SJCRH30 (cell line): ENCODE results near the gene CMTR1. TPM values are rescaled to one million over a fixed set of nuclear protein-coding genes. Genes with fewer than 3 reads are reported as not detected.
"Not testable (repeated sequence)": the region's sequence is repeated elsewhere in the genome, so short reads cannot be mapped to it uniquely, and the experiment has no call there.

ENCODE experiments used
- DNase-seq, 2 experiments: peaks; one replicate each; pipeline ENCODE4 v3.0.0-alpha.2; 2015 to 2020
- H3K27ac ChIP-seq: fragments of 250-450 bp; sonication (Bioruptor Pico); 2 replicates; pipeline ENCODE4 v1.5.1; 2020; ENCODE audit warnings: mild to moderate bottlenecking, moderate library complexity
- H3K27me3 ChIP-seq: fragments of 250-450 bp; sonication (Bioruptor Pico); 2 replicates; pipeline ENCODE4 v1.5.1; 2020; ENCODE audit warnings: mild to moderate bottlenecking, moderate library complexity
- H3K36me3 ChIP-seq: fragments of 250-450 bp; sonication (Bioruptor Pico); 2 replicates; pipeline ENCODE4 v1.5.1; 2020; ENCODE audit warnings: mild to moderate bottlenecking, moderate library complexity
- H3K4me1 ChIP-seq: fragments of 250-450 bp; sonication (Bioruptor Pico); 2 replicates; pipeline ENCODE4 v1.5.1; 2020; ENCODE audit warnings: mild to moderate bottlenecking, moderate library complexity
- H3K4me3 ChIP-seq: fragments of 250-450 bp; sonication (Bioruptor Pico); 2 replicates; pipeline ENCODE4 v1.5.1; 2020; ENCODE audit warnings: mild to moderate bottlenecking, moderate library complexity
- H3K9me3 ChIP-seq: fragments of 250-450 bp; sonication (Bioruptor Pico); replicated peaks from 2 replicates; pipeline ENCODE4 v1.5.1; 2020; ENCODE audit warnings: mild to moderate bottlenecking, moderate library complexity
- total RNA-seq: library from RNA; depleted of rRNA; stranded (reverse); fragments of >200 nt; shearing (Covaris generic); gene quantifications from 2 replicates; pipeline ENCODE4 v1.2.3, GENCODE V29; 2014

The CMTR1 gene
- total RNA-seq, 1 experiment from 2014 or later, result 45.2 TPM

DNA sequence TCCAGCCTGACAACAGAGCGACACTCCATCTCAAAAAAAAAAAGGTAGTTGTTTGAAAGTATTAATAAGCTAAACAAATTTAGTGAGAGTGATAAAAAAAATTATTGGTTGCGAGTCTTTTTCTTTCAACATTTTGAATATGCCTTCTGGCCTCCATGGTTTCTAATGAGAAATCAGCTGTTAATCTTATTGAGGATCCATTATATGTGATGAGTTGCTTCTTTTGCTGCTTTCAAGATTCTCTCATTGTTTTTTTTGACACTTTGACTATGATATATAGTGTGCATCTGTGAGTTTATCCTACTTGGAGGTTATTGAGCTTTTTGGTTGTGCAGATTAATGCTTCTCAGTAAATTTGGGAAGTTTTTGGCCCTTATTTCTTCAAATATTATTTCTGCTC lies 15.6 kb upstream of the CMTR1 start:
- no peak for DNase-seq
- peaks cover 5% of the 10 kb centered on the region; the same call in 1 of the 2 replicates for H3K9me3 ChIP-seq
- H3K4me1 ChIP-seq, result no peaks in the 10 kb centered on the region
- H3K27me3 ChIP-seq, result no peaks in the 10 kb centered on the region
- H3K4me3 ChIP-seq, result no peak overlapping the region
- H3K27ac ChIP-seq, result no peak overlapping the region
- H3K36me3 ChIP-seq, result no peaks in the 10 kb centered on the region

DNA sequence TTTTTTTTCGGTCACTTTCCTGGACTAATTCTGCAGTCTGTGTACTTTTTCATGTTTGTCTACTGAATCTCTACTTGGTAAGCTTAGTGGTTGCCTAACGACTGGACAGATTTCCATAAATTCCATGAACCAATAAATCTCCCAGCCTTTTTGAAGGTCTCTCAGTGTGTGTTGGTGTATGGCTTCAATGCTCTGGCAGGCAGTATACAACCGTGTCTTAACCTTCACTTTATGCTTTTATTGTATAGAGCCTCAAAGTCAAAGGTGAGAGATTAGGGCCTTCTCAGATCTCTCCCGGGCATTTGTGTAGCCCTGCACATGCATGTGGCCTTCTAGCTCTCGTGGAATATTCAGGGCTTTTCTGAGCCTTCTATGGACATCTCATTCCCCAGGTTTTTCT lies 14.3 kb upstream of the CMTR1 start:
- Histone ChIP-seq H3K4me3 (no peak overlapping the region), H3K27me3 (no peaks in the 10 kb centered on the region), H3K4me1 (no peaks in the 10 kb centered on the region), H3K27ac (no peak overlapping the region), H3K9me3 (peaks cover 5% of the 10 kb centered on the region; the same call in 1 of the 2 replicates), H3K36me3 (no peaks in the 10 kb centered on the region)
- no peak for DNase-seq

- H3K27ac ChIP-seq, result no peak overlapping the region
These were observed 6.7 kb upstream of the CMTR1 start for GRCh38 chr6:37426058-37426944.

DNA sequence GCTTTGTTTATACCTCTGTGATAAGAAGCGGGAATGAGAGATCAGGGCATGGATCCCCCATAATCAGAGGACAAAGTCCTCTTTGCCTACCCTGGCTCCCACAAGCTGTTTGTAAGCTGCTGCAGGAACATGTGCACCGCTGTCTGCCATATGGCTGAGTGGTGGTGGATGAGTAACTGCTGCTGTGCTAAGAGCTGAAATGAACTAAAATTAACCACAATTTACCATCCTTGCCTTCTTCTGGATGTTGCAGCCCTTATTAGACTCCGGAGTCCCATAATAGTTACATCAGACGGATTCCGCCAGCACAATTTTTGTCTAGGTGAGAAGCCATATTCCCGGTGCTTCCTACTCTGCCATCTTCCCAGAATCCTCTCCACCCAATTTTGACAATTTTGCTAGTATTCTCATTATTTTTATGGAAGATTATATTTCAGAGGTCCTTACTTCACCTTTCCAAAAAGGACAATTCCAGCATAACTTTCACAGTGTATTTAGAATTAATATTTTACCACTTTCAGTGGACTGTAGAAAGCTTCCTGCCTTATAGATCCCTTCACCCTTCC lies 6.0 kb upstream of the CMTR1 start:
- DNase-seq, result no peak
- H3K27me3 ChIP-seq, result 0 out of 2 replicates have a peak, but pooled peaks cover 4% of the 10 kb centered on the region
- H3K4me3 ChIP-seq, result no peak overlapping the region
- H3K9me3 ChIP-seq, result no peaks in the 10 kb centered on the region
- H3K27ac ChIP-seq, result no peak overlapping the region
- H3K4me1 ChIP-seq, result no peaks in the 10 kb centered on the region; the same call in 1 of the 2 replicates
- H3K36me3 ChIP-seq, result no peaks in the 10 kb centered on the region

More at GRCh38 chr6:37426058-37426944, 6.7 kb upstream of the CMTR1 start:
- H3K9me3 ChIP-seq, result no peaks in the 10 kb centered on the region
- H3K4me3 ChIP-seq, result no peak overlapping the region
- DNase-seq, result no peak
- no peaks in the 10 kb centered on the region for H3K36me3 ChIP-seq
- no peaks in the 10 kb centered on the region for H3K4me1 ChIP-seq
- 0 out of 2 replicates have a peak, but pooled peaks cover 4% of the 10 kb centered on the region for H3K27me3 ChIP-seq

DNA sequence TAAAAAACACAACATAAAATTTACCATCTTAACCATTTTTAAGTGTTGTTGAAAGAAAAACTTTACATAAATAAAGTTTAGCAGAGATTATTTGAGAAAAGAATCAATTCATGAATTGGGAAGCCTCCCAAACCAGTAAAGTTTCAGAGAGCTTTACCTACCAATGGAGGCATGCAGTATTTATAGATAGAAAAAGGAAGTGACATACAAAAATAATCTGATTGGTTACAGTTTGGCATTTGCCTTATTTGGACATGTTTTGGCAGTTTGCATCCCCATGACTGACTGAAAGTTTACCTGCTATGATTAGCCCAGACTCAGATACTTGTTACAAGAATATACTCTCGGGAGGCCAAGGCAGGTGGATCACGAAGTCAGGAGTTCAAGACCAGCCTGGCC lies 3.7 kb upstream of the CMTR1 start:
- Histone ChIP-seq H3K36me3 (no peaks in the 10 kb centered on the region), H3K4me3 (no peak overlapping the region), H3K27ac (no peak overlapping the region), H3K9me3 (no peaks in the 10 kb centered on the region), H3K27me3 (0 out of 2 replicates have a peak, but pooled peaks cover 4% of the 10 kb centered on the region), H3K4me1 (peaks cover 5% of the 10 kb centered on the region)
- DNase-seq, result no peak

DNA sequence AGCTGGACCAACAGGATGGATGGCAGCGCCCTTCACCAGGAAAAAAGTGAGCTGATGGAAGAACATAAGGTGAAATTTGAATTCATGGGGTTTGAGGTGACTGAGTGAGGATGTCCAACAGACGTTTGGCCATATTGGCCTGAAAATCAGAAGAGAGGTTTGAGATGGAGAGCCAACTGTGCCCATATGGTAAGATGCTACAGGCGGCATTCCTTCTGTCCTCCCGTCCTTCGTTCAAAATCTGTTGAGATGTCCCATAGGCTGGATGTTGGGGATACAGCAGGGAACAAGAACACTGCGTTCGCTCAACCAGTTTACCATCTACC lies 468 bp upstream of the CMTR1 start:
- no peak for DNase-seq
- Histone ChIP-seq H3K4me1 (peaks cover 5% of the 10 kb centered on the region), H3K27me3 (no peaks in the 10 kb centered on the region)

DNA sequence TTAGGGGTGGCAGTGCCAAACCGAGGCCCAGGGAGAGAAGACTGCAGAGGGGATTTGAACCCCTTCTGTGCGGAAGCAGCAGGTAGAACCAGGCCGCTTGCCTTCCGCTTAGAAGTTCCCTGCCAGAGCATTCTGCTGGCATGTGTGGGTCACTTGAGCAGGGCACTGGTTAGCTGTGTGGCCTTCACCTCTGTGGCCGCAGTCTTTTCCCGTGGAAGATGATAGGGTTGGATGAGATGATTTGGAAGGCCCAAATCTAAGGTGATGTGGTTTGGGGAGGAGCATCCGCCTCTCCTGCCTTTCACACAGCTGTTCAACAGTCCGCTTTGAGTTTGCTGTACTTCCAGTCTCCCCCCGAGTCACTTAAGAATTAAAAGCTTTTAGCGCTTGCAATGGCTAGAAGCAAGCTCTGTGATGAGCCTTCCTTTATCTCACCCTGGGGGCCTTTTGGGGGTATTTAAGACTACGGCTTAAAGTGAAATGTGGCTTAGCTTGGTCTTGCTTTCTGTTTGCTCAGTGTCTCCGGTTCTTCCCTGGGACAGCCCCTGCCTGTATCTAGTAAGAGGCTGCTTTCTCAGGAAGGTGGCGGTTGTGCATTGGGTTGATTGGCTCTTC lies 743 bp downstream of the CMTR1 start:
- Histone ChIP-seq H3K9me3 (no peaks in the 10 kb centered on the region), H3K4me3 (peak overlapping the region; percentile 87), H3K36me3 (peaks cover 2% of the 10 kb centered on the region; the same call in 1 of the 2 replicates), H3K4me1 (peaks cover 5% of the 10 kb centered on the region), H3K27me3 (no peaks in the 10 kb centered on the region), H3K27ac (peak overlapping the region; percentile 67)
- DNase-seq, result peak in 1 of 2 experiments; percentile 39

More for the DNA sequence above, 468 bp upstream of the CMTR1 start:
- Histone ChIP-seq H3K36me3 (peaks cover 2% of the 10 kb centered on the region; the same call in 1 of the 2 replicates), H3K4me3 (peak overlapping the region; percentile 87), H3K27ac (peak overlapping the region; percentile 67), H3K9me3 (no peaks in the 10 kb centered on the region)

GRCh38 chr6:37435373-37435772 lies 2.4 kb downstream of the CMTR1 start:
- H3K4me1 ChIP-seq, result peaks cover 5% of the 10 kb centered on the region
- H3K36me3 ChIP-seq, result peaks cover 4% of the 10 kb centered on the region; the same call in 1 of the 2 replicates
- no peak for DNase-seq
- no peak overlapping the region for H3K4me3 ChIP-seq
- H3K27ac ChIP-seq, result no peak overlapping the region
- H3K27me3 ChIP-seq, result no peaks in the 10 kb centered on the region
- H3K9me3 ChIP-seq, result no peaks in the 10 kb centered on the region

DNA sequence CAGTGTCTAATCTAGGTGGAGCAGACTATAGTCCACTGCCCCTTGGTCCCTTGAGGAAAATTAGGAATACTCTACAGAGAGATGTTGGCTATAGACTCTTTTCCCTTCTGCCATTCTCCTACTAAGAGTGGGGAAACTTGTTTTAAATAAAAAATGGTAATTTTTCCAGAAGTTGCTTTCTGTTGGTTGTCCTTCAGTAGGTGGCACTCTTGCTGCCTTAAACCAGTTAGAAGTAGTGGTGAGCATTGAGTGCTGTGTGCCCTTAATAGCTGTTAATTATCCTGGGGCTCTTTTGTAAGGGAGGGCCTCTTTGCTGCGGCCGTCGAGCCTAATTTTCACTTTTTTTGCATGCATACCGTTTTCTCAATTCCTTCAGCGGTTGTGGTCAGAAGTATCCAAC lies 2.8 kb downstream of the CMTR1 start:
- Histone ChIP-seq H3K4me1 (peaks cover 5% of the 10 kb centered on the region), H3K27ac (no peak overlapping the region), H3K4me3 (no peak overlapping the region), H3K36me3 (peaks cover 4% of the 10 kb centered on the region; the same call in 1 of the 2 replicates), H3K9me3 (no peaks in the 10 kb centered on the region), H3K27me3 (no peaks in the 10 kb centered on the region)
- DNase-seq, result no peak

GRCh38 chr6:37438930-37439329 lies 5.9 kb downstream of the CMTR1 start:
- Histone ChIP-seq H3K36me3 (peaks cover 8% of the 10 kb centered on the region), H3K27me3 (no peaks in the 10 kb centered on the region), H3K9me3 (no peaks in the 10 kb centered on the region), H3K4me1 (no peaks in the 10 kb centered on the region), H3K27ac (no peak overlapping the region), H3K4me3 (no peak overlapping the region)
- DNase-seq, result no peak

- Histone ChIP-seq H3K36me3 (peaks cover 14% of the 10 kb centered on the region), H3K27ac (no peak overlapping the region), H3K4me3 (no peak overlapping the region), H3K27me3 (no peaks in the 10 kb centered on the region), H3K4me1 (no peaks in the 10 kb centered on the region), H3K9me3 (no peaks in the 10 kb centered on the region)
- DNase-seq, result no peak
These were observed 8.6 kb downstream of the CMTR1 start for GRCh38 chr6:37441651-37442050.

- no peaks in the 10 kb centered on the region for H3K4me1 ChIP-seq
- H3K27ac ChIP-seq, result no peak overlapping the region
- H3K9me3 ChIP-seq, result no peaks in the 10 kb centered on the region
- H3K27me3 ChIP-seq, result no peaks in the 10 kb centered on the region
- no peak overlapping the region for H3K4me3 ChIP-seq
- H3K36me3 ChIP-seq, result peaks cover 19% of the 10 kb centered on the region
- DNase-seq, result no peak
These were observed 9.6 kb downstream of the CMTR1 start for GRCh38 chr6:37442416-37443215.

DNA sequence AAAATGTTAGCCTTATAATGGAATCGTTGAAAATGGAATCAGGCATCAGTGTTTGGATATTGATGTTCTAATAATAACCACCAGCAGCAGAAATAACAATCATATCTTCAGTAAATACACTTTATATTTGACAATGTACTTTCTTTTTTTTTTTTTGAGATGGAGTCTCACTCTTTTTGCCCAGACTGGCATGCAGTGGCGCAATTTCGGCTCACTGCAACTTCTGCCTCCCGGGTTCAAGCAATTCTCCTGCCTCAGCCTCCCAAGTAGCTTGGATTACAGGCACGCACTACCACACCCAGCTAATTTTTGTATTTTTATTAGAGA lies 10.2 kb downstream of the CMTR1 start:
- H3K36me3 ChIP-seq, result peaks cover 19% of the 10 kb centered on the region
- H3K9me3 ChIP-seq, DNase-seq, H3K27me3 ChIP-seq, H3K4me3 ChIP-seq, H3K4me1 ChIP-seq, H3K27ac ChIP-seq: not testable (repeated sequence)

DNA sequence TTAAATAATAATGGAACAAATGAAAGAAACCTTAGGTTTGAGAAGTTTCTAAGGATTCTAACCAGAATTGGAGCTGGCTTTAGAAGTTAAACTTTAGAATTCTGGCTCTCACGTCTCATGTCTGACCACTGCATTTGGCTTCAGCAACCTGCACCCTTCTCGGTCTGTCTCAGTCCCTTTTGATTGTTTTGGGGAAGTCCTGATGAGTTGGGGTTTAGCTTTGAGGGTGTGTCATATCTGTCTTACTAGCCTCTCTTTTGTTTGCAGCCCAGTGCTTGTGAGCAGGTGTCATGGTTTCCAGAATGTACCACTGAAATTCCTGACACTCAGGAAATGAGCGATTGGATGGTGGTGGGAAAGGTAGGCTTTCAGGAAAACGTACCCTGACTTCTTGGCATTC lies 17.0 kb downstream of the CMTR1 start:
- H3K27ac ChIP-seq, result no peak overlapping the region
- no peak overlapping the region for H3K4me3 ChIP-seq
- no peaks in the 10 kb centered on the region for H3K9me3 ChIP-seq
- no peaks in the 10 kb centered on the region for H3K27me3 ChIP-seq
- H3K36me3 ChIP-seq, result peaks cover 23% of the 10 kb centered on the region
- no peaks in the 10 kb centered on the region for H3K4me1 ChIP-seq
- no peak for DNase-seq
